GM23338 (cell line): ENCODE data around the gene NPY.

ENCODE experiments used
- EZH2 ChIP-seq: fragments of 200-600 bp; sonication (generic); IDR thresholded peaks from one replicate; pipeline ENCODE4 v1.8.0; 2017; ENCODE audit warnings: antibody characterized with exemption, mild to moderate bottlenecking, low read depth; ENCODE audit not compliant: unreplicated experiment
- NANOG ChIP-seq: IDR thresholded peaks from 2 replicates; pipeline ENCODE4 v1.6.1; 2016; ENCODE audit warnings: antibody characterized with exemption, borderline replicate concordance
- POLR2AphosphoS5 ChIP-seq: IDR thresholded peaks from 2 replicates; pipeline ENCODE4 v1.6.1; 2016; ENCODE audit warnings: antibody characterized with exemption, low read depth
- TF ChIP-seq, protein P1 (sequence below), 2 experiments: fragments of 200-600 bp in 1 of 2; sonication (generic) in 1 of 2; conservative IDR thresholded peaks; 2 replicates each; pipeline versions ENCODE4 v1.5.1 to v1.6.1; 2016 to 2017; ENCODE audit warnings: antibody characterized with exemption in 2 of 2, low read depth in 2 of 2, mild to moderate bottlenecking in 2 of 2, moderate library complexity in 1 of 2
- TF ChIP-seq, protein P2 (sequence below): IDR thresholded peaks from 2 replicates; pipeline ENCODE4 v1.6.1; 2016; ENCODE audit warnings: antibody characterized with exemption

DNA sequence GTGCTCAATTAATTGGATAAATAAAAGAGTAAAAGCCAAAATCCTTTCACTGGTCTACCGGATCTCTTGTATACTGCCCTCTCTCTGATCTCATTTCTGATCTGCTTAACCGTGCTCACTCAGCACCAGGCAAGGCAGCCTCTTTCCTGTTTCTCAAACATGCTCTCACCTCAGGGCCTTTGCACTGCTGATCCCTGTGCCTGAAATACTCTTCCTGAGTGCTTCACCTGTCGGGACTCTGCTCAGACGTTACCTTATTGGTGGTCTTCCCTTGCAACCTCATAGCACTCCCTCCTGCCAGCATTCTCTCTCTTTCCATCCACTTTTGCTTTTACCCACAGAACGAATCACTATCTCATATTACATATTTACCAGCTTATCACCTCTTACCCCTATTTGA, 55.6 kb downstream of the NPY start:
- TF ChIP-seq, protein P1, sequence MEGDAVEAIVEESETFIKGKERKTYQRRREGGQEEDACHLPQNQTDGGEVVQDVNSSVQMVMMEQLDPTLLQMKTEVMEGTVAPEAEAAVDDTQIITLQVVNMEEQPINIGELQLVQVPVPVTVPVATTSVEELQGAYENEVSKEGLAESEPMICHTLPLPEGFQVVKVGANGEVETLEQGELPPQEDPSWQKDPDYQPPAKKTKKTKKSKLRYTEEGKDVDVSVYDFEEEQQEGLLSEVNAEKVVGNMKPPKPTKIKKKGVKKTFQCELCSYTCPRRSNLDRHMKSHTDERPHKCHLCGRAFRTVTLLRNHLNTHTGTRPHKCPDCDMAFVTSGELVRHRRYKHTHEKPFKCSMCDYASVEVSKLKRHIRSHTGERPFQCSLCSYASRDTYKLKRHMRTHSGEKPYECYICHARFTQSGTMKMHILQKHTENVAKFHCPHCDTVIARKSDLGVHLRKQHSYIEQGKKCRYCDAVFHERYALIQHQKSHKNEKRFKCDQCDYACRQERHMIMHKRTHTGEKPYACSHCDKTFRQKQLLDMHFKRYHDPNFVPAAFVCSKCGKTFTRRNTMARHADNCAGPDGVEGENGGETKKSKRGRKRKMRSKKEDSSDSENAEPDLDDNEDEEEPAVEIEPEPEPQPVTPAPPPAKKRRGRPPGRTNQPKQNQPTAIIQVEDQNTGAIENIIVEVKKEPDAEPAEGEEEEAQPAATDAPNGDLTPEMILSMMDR (conservative IDR thresholded peaks at IDR 0.05; ENCODE audit: low read depth in 2 of 2): no peak
- TF ChIP-seq, protein P2, sequence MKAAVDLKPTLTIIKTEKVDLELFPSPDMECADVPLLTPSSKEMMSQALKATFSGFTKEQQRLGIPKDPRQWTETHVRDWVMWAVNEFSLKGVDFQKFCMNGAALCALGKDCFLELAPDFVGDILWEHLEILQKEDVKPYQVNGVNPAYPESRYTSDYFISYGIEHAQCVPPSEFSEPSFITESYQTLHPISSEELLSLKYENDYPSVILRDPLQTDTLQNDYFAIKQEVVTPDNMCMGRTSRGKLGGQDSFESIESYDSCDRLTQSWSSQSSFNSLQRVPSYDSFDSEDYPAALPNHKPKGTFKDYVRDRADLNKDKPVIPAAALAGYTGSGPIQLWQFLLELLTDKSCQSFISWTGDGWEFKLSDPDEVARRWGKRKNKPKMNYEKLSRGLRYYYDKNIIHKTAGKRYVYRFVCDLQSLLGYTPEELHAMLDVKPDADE: no peak
- TF ChIP-seq EZH2 (no peak), POLR2AphosphoS5 (no peak), NANOG (no peak)
